Keratinocyte (primary cell): ENCODE measurements around the gene NEK10. TPM values are rescaled to one million over a fixed set of nuclear protein-coding genes. Genes with fewer than 3 reads are reported as not detected.
"Not testable (repeated sequence)": the region's sequence is repeated elsewhere in the genome, so short reads cannot be mapped to it uniquely, and the experiment has no call there.

Experiments used
- DNase-seq: peaks from one replicate; pipeline ENCODE4 v3.0.0-alpha.2; 2011; ENCODE audit warnings: low read depth, missing footprints, low spot score
- FAIRE-seq: peaks from 2 replicates; lab custom pipeline; 2011; peaks lifted over from hg19 to GRCh38; lab: Jason Lieb, UNC
- H2AFZ ChIP-seq: 2 replicates; pipeline ENCODE4 v1.6.0; 2012; ENCODE audit warnings: low read length, control low read depth, inconsistent platforms; ENCODE audit not compliant: control insufficient read depth
- H3K27ac ChIP-seq: 2 replicates; pipeline ENCODE4 v1.5.1; 2011; ENCODE audit warnings: low read length; ENCODE audit not compliant: control insufficient read depth, insufficient read depth
- H3K27me3 ChIP-seq: 3 replicates; pipeline ENCODE4 v1.6.0; 2011; ENCODE audit warnings: low read length; ENCODE audit not compliant: control insufficient read depth, insufficient read depth; ENCODE audit errors: extremely low read depth
- H3K36me3 ChIP-seq, 2 experiments: 2 replicates in 1 of 2; 3 replicates in 1 of 2; pipeline ENCODE4 v1.5.1; 2011; ENCODE audit warnings: low read length in 2 of 2, mild to moderate bottlenecking in 1 of 2; ENCODE audit not compliant: control insufficient read depth in 2 of 2, insufficient read depth in 2 of 2; ENCODE audit errors: extremely low read depth in 1 of 2
- H3K4me1 ChIP-seq: 3 replicates; pipeline ENCODE4 v1.5.1; 2011; ENCODE audit warnings: low read length; ENCODE audit not compliant: control insufficient read depth, insufficient read depth; ENCODE audit errors: extremely low read depth
- H3K4me2 ChIP-seq: 3 replicates; pipeline ENCODE4 v1.6.0; 2011; ENCODE audit warnings: low read depth, low read length; ENCODE audit not compliant: control insufficient read depth, insufficient read depth; ENCODE audit errors: extremely low read depth
- H3K4me3 ChIP-seq, 3 experiments: fragments of 200-600 bp in 1 of 3; sonication (generic) in 1 of 3; 2 replicates in 2 of 3; 3 replicates in 1 of 3; pipeline ENCODE4 v1.5.1; 2011 to 2016; ENCODE audit warnings: low read length in 3 of 3, mild to moderate bottlenecking in 3 of 3, control low read depth in 2 of 3, inconsistent platforms in 1 of 3, low read depth in 1 of 3, mixed read lengths in 1 of 3, mixed run types in 1 of 3, moderate library complexity in 1 of 3; ENCODE audit not compliant: control insufficient read depth in 2 of 3, insufficient read depth in 2 of 3; ENCODE audit errors: extremely low read depth in 1 of 3
- H3K79me2 ChIP-seq: 2 replicates; pipeline ENCODE4 v1.6.0; 2012; ENCODE audit warnings: low read length; ENCODE audit not compliant: control insufficient read depth, insufficient read depth
- H3K9ac ChIP-seq: 3 replicates; pipeline ENCODE4 v1.6.0; 2011; ENCODE audit warnings: low read length; ENCODE audit not compliant: control insufficient read depth, insufficient read depth; ENCODE audit errors: extremely low read depth
- H3K9me1 ChIP-seq: 3 replicates; pipeline ENCODE4 v1.6.0; 2011; ENCODE audit warnings: low read length; ENCODE audit not compliant: control insufficient read depth, insufficient read depth; ENCODE audit errors: extremely low read depth
- H3K9me3 ChIP-seq: 2 replicates; pipeline ENCODE4 v1.5.1; 2012; ENCODE audit warnings: low read depth, low read length; ENCODE audit not compliant: control insufficient read depth
- H4K20me1 ChIP-seq: 3 replicates; pipeline ENCODE4 v1.6.0; 2011; ENCODE audit warnings: low read length; ENCODE audit not compliant: control insufficient read depth, insufficient read depth; ENCODE audit errors: extremely low read depth
- EZH2 ChIP-seq: IDR thresholded peaks from one replicate; pipeline ENCODE4 v1.6.1; 2012; ENCODE audit warnings: inconsistent platforms, mild to moderate bottlenecking, low read length, moderate library complexity
- dilution Hi-C: fragments of 300-500 bp; cut with MboI; formaldehyde crosslinking; loops from one replicate; pipeline ENCODE4 v1.7.0; 2020; ENCODE audit warnings: low sequenced_read_pairs; ENCODE audit not compliant: extremely low pct_ligation_motif_present
- polyA plus RNA-seq, 5 experiments: library from polyadenylated mRNA; depleted of rRNA in 3 of 5; stranded (reverse) in 3 of 5; stranded (forward) in 1 of 5; unstranded in 1 of 5; fragments of >200 nt; gene quantifications; 1 replicate in 1 of 5; 2 replicates in 3 of 5; 3 replicates in 1 of 5; pipeline versions ENCODE4 v1.2.1 to v1.2.3, GENCODE V29; 2011 to 2012; ENCODE audit warnings: missing spikeins in 2 of 5, low read depth in 1 of 5, low replicate concordance in 1 of 5
- TF ChIP-seq, protein P1 (sequence below), 3 experiments: IDR thresholded peaks in 1 of 3; conservative IDR thresholded peaks in 1 of 3; optimal IDR thresholded peaks in 1 of 3; 2 replicates in 2 of 3; 3 replicates in 1 of 3; pipeline versions ENCODE3 to v1.5.1; 2011; ENCODE audit warnings: low read length in 3 of 3, mild to moderate bottlenecking in 3 of 3, moderate library complexity in 2 of 3, control low read depth in 1 of 3, inconsistent platforms in 1 of 3; ENCODE audit not compliant: insufficient read depth in 2 of 3; ENCODE audit errors: extremely low read depth in 1 of 3

NEK10 gene
- polyA plus RNA-seq, 1 donor (not counting 4 experiments of a cell fraction or from before 2014, with no cell fraction given) = 0.98 TPM

DNA sequence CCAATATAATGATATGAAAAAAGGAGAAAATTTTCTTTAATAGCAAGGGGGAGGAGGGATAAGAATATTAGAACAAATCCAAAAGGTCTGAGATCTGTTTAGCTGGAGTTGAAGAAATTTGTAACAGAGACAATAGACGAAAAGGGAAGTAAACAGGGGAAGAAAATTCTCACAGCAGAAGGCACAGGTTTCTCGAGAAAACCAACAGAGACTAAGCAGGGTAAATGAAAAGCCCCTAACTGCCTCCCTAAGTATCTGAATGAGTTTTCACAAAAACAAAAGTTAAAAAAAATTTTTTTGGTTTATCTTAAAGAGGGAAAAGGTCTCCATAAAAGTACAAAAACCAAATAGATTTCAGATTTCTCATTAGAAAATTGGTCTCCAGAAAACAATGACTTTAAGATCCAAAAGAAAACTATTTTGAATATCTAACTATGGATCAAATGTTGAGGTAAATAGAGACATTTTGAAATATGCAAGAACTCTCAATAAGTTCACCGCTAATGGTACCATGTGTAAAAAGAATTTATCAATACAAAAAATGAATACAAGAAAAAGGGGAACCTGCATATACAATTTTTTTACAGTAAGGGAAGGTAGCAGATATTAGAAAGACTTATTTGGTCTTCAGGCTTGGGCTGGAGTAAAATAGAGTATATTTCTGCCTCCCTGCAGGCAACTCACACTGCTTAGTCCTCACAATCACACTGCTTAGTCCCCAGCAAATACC, 23.9 kb upstream of the NEK10 start:
- Histone ChIP-seq H4K20me1 (no peaks in the 10 kb centered on the region), H3K79me2 (no peaks in the 10 kb centered on the region), H2AFZ (no peak overlapping the region), H3K4me2 (no peak overlapping the region), H3K36me3 (peaks cover 5 to 12% of the 10 kb centered on the region in 2 experiments), H3K4me3 (no peak overlapping the region), H3K4me1 (no peaks in the 10 kb centered on the region), H3K27me3 (no peaks in the 10 kb centered on the region), H3K27ac (no peak overlapping the region), H3K9me1 (no peaks in the 10 kb centered on the region), H3K9ac (no peak overlapping the region), H3K9me3 (no peaks in the 10 kb centered on the region)
- DNase-seq (no peak), FAIRE-seq (no peak)
- TF ChIP-seq EZH2 = no peak
- dilution Hi-C loops = no loop called here

DNA sequence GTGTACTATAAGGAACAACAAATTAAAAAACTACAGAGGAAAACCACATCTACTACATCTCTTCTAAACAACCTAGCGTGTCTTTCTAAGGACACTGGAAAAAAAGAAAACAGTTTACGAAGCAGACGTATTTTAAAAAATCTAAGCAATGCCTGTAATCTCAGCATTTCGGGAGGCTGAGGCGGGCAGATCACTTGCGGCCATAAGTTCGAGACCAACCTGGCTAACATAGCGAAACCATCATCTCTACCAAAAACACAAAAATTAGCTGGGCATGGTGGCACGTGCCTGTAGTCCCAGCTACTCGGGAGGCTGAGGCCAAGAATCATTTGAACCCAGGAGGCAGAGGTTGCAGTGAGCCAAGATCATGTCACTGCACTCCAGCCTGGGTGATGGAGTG, 23.2 kb upstream of the NEK10 start:
- H3K27me3 ChIP-seq, H4K20me1 ChIP-seq, H3K9me1 ChIP-seq, DNase-seq, H3K4me1 ChIP-seq, H3K9ac ChIP-seq, H3K79me2 ChIP-seq, dilution Hi-C loops, H3K27ac ChIP-seq, H3K4me3 ChIP-seq, FAIRE-seq, H3K4me2 ChIP-seq, H3K9me3 ChIP-seq, H2AFZ ChIP-seq: not testable (repeated sequence)
- peaks cover 7 to 12% of the 10 kb centered on the region in 2 experiments for H3K36me3 ChIP-seq

DNA sequence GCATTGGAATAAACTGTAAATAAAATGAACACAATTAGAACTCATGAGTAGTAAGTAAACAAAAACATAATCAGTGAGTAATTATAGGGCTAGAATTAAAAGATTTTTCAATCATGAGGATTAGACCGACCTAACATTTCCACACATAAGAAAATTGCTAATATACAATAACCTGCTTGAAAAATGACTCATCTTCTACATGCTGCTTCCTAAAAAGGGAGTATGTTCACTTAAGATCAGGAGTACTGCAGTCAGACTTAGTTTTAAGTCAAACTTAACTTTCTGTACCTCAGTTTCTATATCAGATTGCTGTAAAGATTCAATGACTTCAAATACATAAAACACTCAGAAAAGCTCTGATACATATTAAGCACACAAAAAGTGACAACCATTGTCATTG, 22.6 kb upstream of the NEK10 start:
- Histone ChIP-seq H3K27me3 (no peaks in the 10 kb centered on the region), H3K9me3 (no peaks in the 10 kb centered on the region), H3K4me1 (no peaks in the 10 kb centered on the region), H3K4me3 (no peak overlapping the region), H3K9me1 (no peaks in the 10 kb centered on the region), H3K79me2 (no peaks in the 10 kb centered on the region), H3K4me2 (no peak overlapping the region), H4K20me1 (no peaks in the 10 kb centered on the region), H3K36me3 (peaks cover 5 to 12% of the 10 kb centered on the region in 2 experiments), H2AFZ (no peak overlapping the region), H3K9ac (no peak overlapping the region), H3K27ac (no peak overlapping the region)
- DNase-seq = no peak
- FAIRE-seq = no peak
- dilution Hi-C loops = no loop called here
- TF ChIP-seq, protein P1, sequence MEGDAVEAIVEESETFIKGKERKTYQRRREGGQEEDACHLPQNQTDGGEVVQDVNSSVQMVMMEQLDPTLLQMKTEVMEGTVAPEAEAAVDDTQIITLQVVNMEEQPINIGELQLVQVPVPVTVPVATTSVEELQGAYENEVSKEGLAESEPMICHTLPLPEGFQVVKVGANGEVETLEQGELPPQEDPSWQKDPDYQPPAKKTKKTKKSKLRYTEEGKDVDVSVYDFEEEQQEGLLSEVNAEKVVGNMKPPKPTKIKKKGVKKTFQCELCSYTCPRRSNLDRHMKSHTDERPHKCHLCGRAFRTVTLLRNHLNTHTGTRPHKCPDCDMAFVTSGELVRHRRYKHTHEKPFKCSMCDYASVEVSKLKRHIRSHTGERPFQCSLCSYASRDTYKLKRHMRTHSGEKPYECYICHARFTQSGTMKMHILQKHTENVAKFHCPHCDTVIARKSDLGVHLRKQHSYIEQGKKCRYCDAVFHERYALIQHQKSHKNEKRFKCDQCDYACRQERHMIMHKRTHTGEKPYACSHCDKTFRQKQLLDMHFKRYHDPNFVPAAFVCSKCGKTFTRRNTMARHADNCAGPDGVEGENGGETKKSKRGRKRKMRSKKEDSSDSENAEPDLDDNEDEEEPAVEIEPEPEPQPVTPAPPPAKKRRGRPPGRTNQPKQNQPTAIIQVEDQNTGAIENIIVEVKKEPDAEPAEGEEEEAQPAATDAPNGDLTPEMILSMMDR (optimal IDR thresholded peaks at IDR 0.05 in 1 of 3, IDR thresholded peaks at IDR 0.05 in 1 of 3, conservative IDR thresholded peaks at IDR 0.05 in 1 of 3; ENCODE audit: extremely low read depth in 1 of 3, insufficient read depth in 2 of 3, low read length in 3 of 3) = no peak
- no peak for TF ChIP-seq EZH2
